GM20431 (cell line): Measurements from ENCODE around the gene PIEZO1.

ENCODE experiments used
- in situ Hi-C: fragments of 300-500 bp; cut with MseI, MboI; formaldehyde crosslinking; loops from one replicate; pipeline ENCODE4 v1.15.0; 2020; ENCODE audit warnings: low sequenced_read_pairs; ENCODE audit not compliant: unreplicated experiment

PIEZO1 gene

GRCh38 chr16:88816736-88817535 is 31.9 kb upstream of the PIEZO1 start:
- in situ Hi-C loops: no loop called here

- in situ Hi-C loops: no loop called here
Measured at GRCh38 chr16:88815901-88816589, 31.0 kb upstream of the PIEZO1 start.

GRCh38 chr16:88815227-88815626 is 30.2 kb upstream of the PIEZO1 start:
- in situ Hi-C loops: no loop called here

GRCh38 chr16:88814144-88814502 is 29.1 kb upstream of the PIEZO1 start:
- in situ Hi-C loops: no loop called here

- in situ Hi-C loops: no loop called here
Measured at GRCh38 chr16:88813269-88814143, 28.5 kb upstream of the PIEZO1 start.

- in situ Hi-C loops: no loop called here
Measured at GRCh38 chr16:88812513-88813268, 27.7 kb upstream of the PIEZO1 start.

- in situ Hi-C loops: no loop called here
Measured at GRCh38 chr16:88811769-88812512, 26.9 kb upstream of the PIEZO1 start, which contains the start of gene APRT. APRT (minus strand) TSS chr16:88811928; CDS start chr16:88811899, 29 bp downstream.

GRCh38 chr16:88810912-88811768 is 26.1 kb upstream of the PIEZO1 start:
- in situ Hi-C loops: no loop called here

GRCh38 chr16:88810166-88810911 is 25.3 kb upstream of the PIEZO1 start:
- in situ Hi-C loops: no loop called here

- in situ Hi-C loops: no loop called here
Measured at GRCh38 chr16:88809676-88810165, 24.7 kb upstream of the PIEZO1 start.

- in situ Hi-C loops: no loop called here
Measured at GRCh38 chr16:88809068-88809675, 24.2 kb upstream of the PIEZO1 start.

GRCh38 chr16:88807626-88808453 is 22.8 kb upstream of the PIEZO1 start:
- in situ Hi-C loops: no loop called here

- in situ Hi-C loops: no loop called here
Measured at GRCh38 chr16:88807142-88807625, 22.2 kb upstream of the PIEZO1 start.

- in situ Hi-C loops: no loop called here
Measured at GRCh38 chr16:88806491-88807111, 21.6 kb upstream of the PIEZO1 start.

GRCh38 chr16:88805887-88806393 is 20.9 kb upstream of the PIEZO1 start:
- in situ Hi-C loops: no loop called here
